Ovary (tissue), 3 donors: ENCODE measurements around the gene TACR1.

Experiments
- CTCF ChIP-seq, 3 donors: fragments of 450-650 bp in 2 of 3; fragments of 200-600 bp in 1 of 3; IDR thresholded peaks; one replicate each; pipeline versions ENCODE4 v1.5.1 to v1.8.0; 2016 to 2022; ENCODE audit warnings: antibody characterized with exemption in 3 of 3, mild to moderate bottlenecking in 1 of 3
- EP300 ChIP-seq: sonication (generic); formaldehyde crosslinking; IDR thresholded peaks from one replicate; pipeline ENCODE4 v1.6.1; 2017; ENCODE audit warnings: antibody characterized with exemption
- POLR2A ChIP-seq: fragments of 450-650 bp; IDR thresholded peaks from one replicate; pipeline ENCODE4 v1.6.1; 2017; ENCODE audit warnings: antibody characterized with exemption, mild to moderate bottlenecking, moderate library complexity
- donor health status: DM: no; HTN: no; CAD: no.

GRCh38 chr2:75089471-75089870 lies 109.8 kb downstream of the TACR1 start:
- TF ChIP-seq CTCF (IDR thresholded peaks at IDR 0.05) (no peak), POLR2A (no peak), EP300 (no peak)
